Liver (tissue), 9 donors: ENCODE data around the gene UACA. TPM values are rescaled to one million over a fixed set of nuclear protein-coding genes. Genes with fewer than 3 reads are reported as not detected.

Experiments
- DNase-seq: peaks from one replicate; pipeline ENCODE4 v3.0.0-alpha.2; 2017; ENCODE audit warnings: low spot score
- H3K27ac ChIP-seq, 2 donors: one replicate each; pipeline ENCODE4 v1.7.0; 2013; ENCODE audit warnings: inconsistent platforms in 2 of 2, low read length in 2 of 2, control low read depth in 1 of 2, low read depth in 1 of 2, mild to moderate bottlenecking in 1 of 2
- H3K27me3 ChIP-seq, 4 donors: one replicate each; pipeline versions ENCODE4 v1.6.1 to v1.7.0; 2013; ENCODE audit warnings: low read length in 3 of 4, inconsistent platforms in 1 of 4, mild to moderate bottlenecking in 1 of 4, moderate library complexity in 1 of 4; ENCODE audit not compliant: control insufficient read depth in 4 of 4, insufficient read depth in 4 of 4
- H3K36me3 ChIP-seq, 4 donors: one replicate each; pipeline versions ENCODE4 v1.6.1 to v1.7.0; 2013; ENCODE audit warnings: low read length in 3 of 4, mild to moderate bottlenecking in 3 of 4, low read depth in 1 of 4, moderate library complexity in 1 of 4; ENCODE audit not compliant: control insufficient read depth in 4 of 4, insufficient read depth in 3 of 4
- H3K4me1 ChIP-seq, 4 donors: one replicate each; pipeline versions ENCODE4 v1.6.1 to v1.7.0; 2013; ENCODE audit warnings: low read length in 3 of 4, mild to moderate bottlenecking in 3 of 4, moderate library complexity in 1 of 4; ENCODE audit not compliant: control insufficient read depth in 4 of 4, insufficient read depth in 4 of 4
- H3K4me3 ChIP-seq, 3 donors: one replicate each; pipeline versions ENCODE4 v1.6.1 to v1.7.0; 2013; ENCODE audit warnings: low read length in 3 of 3, control low read depth in 1 of 3, low read depth in 1 of 3, mild to moderate bottlenecking in 1 of 3
- H3K9ac ChIP-seq, 2 donors: one replicate each; pipeline ENCODE4 v1.7.0; 2013; ENCODE audit warnings: low read length in 2 of 2, mild to moderate bottlenecking in 2 of 2, moderate library complexity in 2 of 2, control low read depth in 1 of 2, low read depth in 1 of 2
- H3K9me3 ChIP-seq, 4 donors: one replicate each; pipeline versions ENCODE4 v1.6.1 to v1.7.0; 2013; ENCODE audit warnings: low read length in 3 of 4; ENCODE audit not compliant: control insufficient read depth in 4 of 4
- EGR1 ChIP-seq, 2 donors: IDR thresholded peaks; 2 replicates each; pipeline ENCODE4 v1.6.1; 2016 to 2018; ENCODE audit warnings: antibody characterized with exemption in 2 of 2, low read depth in 2 of 2
- FOXA1 ChIP-seq: IDR thresholded peaks from 2 replicates; pipeline ENCODE4 v1.6.1; 2016; ENCODE audit warnings: antibody characterized with exemption
- FOXA2 ChIP-seq: IDR thresholded peaks from 2 replicates; pipeline ENCODE4 v1.6.1; 2016; ENCODE audit warnings: antibody characterized with exemption
- GABPA ChIP-seq, 2 donors: IDR thresholded peaks in 1 of 2; conservative IDR thresholded peaks in 1 of 2; 2 replicates each; pipeline ENCODE4 v1.6.1; 2016; ENCODE audit warnings: antibody characterized with exemption in 2 of 2, mild to moderate bottlenecking in 1 of 2, moderate library complexity in 1 of 2
- HNF4A ChIP-seq, 2 donors: conservative IDR thresholded peaks; 2 replicates each; pipeline ENCODE4 v1.6.1; 2016; ENCODE audit warnings: antibody characterized with exemption in 2 of 2, mild to moderate bottlenecking in 2 of 2
- HNF4G ChIP-seq: IDR thresholded peaks from 2 replicates; pipeline ENCODE4 v1.6.1; 2016; ENCODE audit warnings: antibody characterized with exemption
- JUND ChIP-seq, 2 donors: IDR thresholded peaks; 2 replicates each; pipeline ENCODE4 v1.6.1; 2016; ENCODE audit warnings: antibody characterized with exemption in 2 of 2
- NR2F2 ChIP-seq: IDR thresholded peaks from 2 replicates; pipeline ENCODE4 v1.6.1; 2016; ENCODE audit warnings: antibody characterized with exemption
- RAD21 ChIP-seq, 2 donors: IDR thresholded peaks; 2 replicates each; pipeline ENCODE4 v1.6.1; 2016; ENCODE audit warnings: antibody characterized with exemption in 2 of 2, mild to moderate bottlenecking in 2 of 2
- RXRA ChIP-seq, 2 donors: IDR thresholded peaks; 2 replicates each; pipeline ENCODE4 v1.6.1; 2017 to 2018; ENCODE audit warnings: antibody characterized with exemption in 2 of 2, mild to moderate bottlenecking in 1 of 2
- SP1 ChIP-seq: IDR thresholded peaks from 2 replicates; pipeline ENCODE4 v1.6.1; 2018; ENCODE audit warnings: antibody characterized with exemption, mild to moderate bottlenecking
- TAF1 ChIP-seq: conservative IDR thresholded peaks from 2 replicates; pipeline ENCODE4 v1.6.1; 2016; ENCODE audit warnings: antibody characterized with exemption, mild to moderate bottlenecking
- YY1 ChIP-seq: IDR thresholded peaks from 2 replicates; pipeline ENCODE4 v1.6.1; 2016; ENCODE audit warnings: antibody characterized with exemption, mild to moderate bottlenecking
- WGBS: extraction: QIAGEN DNeasy Blood & Tissue Kit; methylation state at CpG from one replicate; pipeline ENCODE4 v1.1.7; 2013; 5-methylcytosine and 5-hydroxymethylcytosine counted together
- polyA plus RNA-seq, 2 donors: library from polyadenylated mRNA; stranded (reverse) in 1 of 2; unstranded in 1 of 2; fragments of 200-250 nt in 1 of 2; fragments of >200 nt in 1 of 2; fragmentation: Nextera tagmentation in 1 of 2; extraction: Ambion mirVana in 1 of 2; gene quantifications; one replicate each; pipeline versions ENCODE4 v1.2.1 to v1.2.3, GENCODE V29; 2013 to 2015
- total RNA-seq, 2 donors: library from RNA; depleted of rRNA; stranded (reverse); fragments of >200 nt; gene quantifications; one replicate each; pipeline ENCODE4 v1.2.3, GENCODE V29; 2014
- TF ChIP-seq, protein P1 (sequence below): IDR thresholded peaks from 2 replicates; pipeline ENCODE4 v1.6.1; 2016; ENCODE audit warnings: antibody characterized with exemption
- TF ChIP-seq, protein P2 (sequence below): IDR thresholded peaks from 2 replicates; pipeline ENCODE4 v1.6.1; 2016; ENCODE audit warnings: antibody characterized with exemption, mild to moderate bottlenecking
- TF ChIP-seq, protein P3 (sequence below): fragments of 150-350 bp; IDR thresholded peaks from 2 replicates; pipeline ENCODE4 v1.5.1; 2017; ENCODE audit warnings: improper control_type of control experiment, low read depth, low read length; ENCODE audit not compliant: missing input control
- TF ChIP-seq, protein P4 (sequence below): IDR thresholded peaks from 2 replicates; pipeline ENCODE4 v1.6.1; 2016; ENCODE audit warnings: antibody characterized with exemption
- TF ChIP-seq, protein P5 (sequence below): IDR thresholded peaks from 2 replicates; pipeline ENCODE4 v1.6.1; 2016; ENCODE audit warnings: antibody characterized with exemption
- donor health status: healthy.
- donor health status: healthy.
- donor health status: healthy.
- donor health status: healthy.
- donor health status: healthy.

UACA gene
- total and polyA plus RNA-seq, 4 donors = 3.9 to 16.0 (median 10.0) TPM

DNA sequence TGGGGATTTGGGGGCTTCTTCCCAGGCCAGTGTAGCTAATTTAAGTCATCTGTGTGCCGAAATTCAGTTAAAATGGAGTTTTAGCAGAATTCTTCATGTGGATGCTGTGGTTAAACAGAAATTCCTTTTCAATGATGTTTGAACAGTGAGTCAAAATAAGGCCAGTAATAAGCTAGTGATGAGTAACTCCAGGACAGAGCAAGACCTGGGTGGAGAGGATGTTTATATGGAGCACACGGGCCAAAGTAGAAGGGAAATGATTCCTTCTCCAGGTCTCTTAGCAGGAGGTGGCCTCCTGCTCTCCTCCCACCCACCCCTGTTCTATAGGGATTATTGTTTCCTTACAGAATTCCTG is 31.9 kb upstream of the UACA start:
- no peak for DNase-seq
- H3K4me1 ChIP-seq = peaks cover 0 to 7% (median 6%) of the 10 kb centered on the region in 4 donors
- no peaks in the 10 kb centered on the region for H3K9me3 ChIP-seq
- H3K27ac ChIP-seq = no peak overlapping the region
- H3K9ac ChIP-seq = no peak overlapping the region
- no peaks in the 10 kb centered on the region for H3K36me3 ChIP-seq
- H3K4me3 ChIP-seq = no peak overlapping the region
- no peak for TF ChIP-seq YY1
- TF ChIP-seq, protein P1, sequence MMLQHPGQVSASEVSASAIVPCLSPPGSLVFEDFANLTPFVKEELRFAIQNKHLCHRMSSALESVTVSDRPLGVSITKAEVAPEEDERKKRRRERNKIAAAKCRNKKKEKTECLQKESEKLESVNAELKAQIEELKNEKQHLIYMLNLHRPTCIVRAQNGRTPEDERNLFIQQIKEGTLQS = no peak
- TF ChIP-seq SP1 = no peak
- TF ChIP-seq GABPA (IDR thresholded peaks at IDR 0.05 in 1 of 2, conservative IDR thresholded peaks at IDR 0.05 in 1 of 2) = no peak
- TF ChIP-seq HNF4A (conservative IDR thresholded peaks at IDR 0.05) = no peak
- TF ChIP-seq FOXA2 = no peak
- no peak for TF ChIP-seq FOXA1
- TF ChIP-seq RXRA (IDR thresholded peaks at IDR 0.05) = no peak
- TF ChIP-seq, protein P2, sequence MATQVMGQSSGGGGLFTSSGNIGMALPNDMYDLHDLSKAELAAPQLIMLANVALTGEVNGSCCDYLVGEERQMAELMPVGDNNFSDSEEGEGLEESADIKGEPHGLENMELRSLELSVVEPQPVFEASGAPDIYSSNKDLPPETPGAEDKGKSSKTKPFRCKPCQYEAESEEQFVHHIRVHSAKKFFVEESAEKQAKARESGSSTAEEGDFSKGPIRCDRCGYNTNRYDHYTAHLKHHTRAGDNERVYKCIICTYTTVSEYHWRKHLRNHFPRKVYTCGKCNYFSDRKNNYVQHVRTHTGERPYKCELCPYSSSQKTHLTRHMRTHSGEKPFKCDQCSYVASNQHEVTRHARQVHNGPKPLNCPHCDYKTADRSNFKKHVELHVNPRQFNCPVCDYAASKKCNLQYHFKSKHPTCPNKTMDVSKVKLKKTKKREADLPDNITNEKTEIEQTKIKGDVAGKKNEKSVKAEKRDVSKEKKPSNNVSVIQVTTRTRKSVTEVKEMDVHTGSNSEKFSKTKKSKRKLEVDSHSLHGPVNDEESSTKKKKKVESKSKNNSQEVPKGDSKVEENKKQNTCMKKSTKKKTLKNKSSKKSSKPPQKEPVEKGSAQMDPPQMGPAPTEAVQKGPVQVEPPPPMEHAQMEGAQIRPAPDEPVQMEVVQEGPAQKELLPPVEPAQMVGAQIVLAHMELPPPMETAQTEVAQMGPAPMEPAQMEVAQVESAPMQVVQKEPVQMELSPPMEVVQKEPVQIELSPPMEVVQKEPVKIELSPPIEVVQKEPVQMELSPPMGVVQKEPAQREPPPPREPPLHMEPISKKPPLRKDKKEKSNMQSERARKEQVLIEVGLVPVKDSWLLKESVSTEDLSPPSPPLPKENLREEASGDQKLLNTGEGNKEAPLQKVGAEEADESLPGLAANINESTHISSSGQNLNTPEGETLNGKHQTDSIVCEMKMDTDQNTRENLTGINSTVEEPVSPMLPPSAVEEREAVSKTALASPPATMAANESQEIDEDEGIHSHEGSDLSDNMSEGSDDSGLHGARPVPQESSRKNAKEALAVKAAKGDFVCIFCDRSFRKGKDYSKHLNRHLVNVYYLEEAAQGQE = no peak
- TF ChIP-seq EGR1 (IDR thresholded peaks at IDR 0.05; ENCODE audit: low read depth in 2 of 2) = no peak
- TF ChIP-seq JUND (IDR thresholded peaks at IDR 0.05) = no peak
- no peak for TF ChIP-seq HNF4G
- TF ChIP-seq, protein P3, sequence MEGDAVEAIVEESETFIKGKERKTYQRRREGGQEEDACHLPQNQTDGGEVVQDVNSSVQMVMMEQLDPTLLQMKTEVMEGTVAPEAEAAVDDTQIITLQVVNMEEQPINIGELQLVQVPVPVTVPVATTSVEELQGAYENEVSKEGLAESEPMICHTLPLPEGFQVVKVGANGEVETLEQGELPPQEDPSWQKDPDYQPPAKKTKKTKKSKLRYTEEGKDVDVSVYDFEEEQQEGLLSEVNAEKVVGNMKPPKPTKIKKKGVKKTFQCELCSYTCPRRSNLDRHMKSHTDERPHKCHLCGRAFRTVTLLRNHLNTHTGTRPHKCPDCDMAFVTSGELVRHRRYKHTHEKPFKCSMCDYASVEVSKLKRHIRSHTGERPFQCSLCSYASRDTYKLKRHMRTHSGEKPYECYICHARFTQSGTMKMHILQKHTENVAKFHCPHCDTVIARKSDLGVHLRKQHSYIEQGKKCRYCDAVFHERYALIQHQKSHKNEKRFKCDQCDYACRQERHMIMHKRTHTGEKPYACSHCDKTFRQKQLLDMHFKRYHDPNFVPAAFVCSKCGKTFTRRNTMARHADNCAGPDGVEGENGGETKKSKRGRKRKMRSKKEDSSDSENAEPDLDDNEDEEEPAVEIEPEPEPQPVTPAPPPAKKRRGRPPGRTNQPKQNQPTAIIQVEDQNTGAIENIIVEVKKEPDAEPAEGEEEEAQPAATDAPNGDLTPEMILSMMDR = no peak
- no peak for TF ChIP-seq NR2F2
- TF ChIP-seq, protein P4, sequence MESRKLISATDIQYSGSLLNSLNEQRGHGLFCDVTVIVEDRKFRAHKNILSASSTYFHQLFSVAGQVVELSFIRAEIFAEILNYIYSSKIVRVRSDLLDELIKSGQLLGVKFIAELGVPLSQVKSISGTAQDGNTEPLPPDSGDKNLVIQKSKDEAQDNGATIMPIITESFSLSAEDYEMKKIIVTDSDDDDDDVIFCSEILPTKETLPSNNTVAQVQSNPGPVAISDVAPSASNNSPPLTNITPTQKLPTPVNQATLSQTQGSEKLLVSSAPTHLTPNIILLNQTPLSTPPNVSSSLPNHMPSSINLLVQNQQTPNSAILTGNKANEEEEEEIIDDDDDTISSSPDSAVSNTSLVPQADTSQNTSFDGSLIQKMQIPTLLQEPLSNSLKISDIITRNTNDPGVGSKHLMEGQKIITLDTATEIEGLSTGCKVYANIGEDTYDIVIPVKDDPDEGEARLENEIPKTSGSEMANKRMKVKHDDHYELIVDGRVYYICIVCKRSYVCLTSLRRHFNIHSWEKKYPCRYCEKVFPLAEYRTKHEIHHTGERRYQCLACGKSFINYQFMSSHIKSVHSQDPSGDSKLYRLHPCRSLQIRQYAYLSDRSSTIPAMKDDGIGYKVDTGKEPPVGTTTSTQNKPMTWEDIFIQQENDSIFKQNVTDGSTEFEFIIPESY = no peak
- TF ChIP-seq, protein P5, sequence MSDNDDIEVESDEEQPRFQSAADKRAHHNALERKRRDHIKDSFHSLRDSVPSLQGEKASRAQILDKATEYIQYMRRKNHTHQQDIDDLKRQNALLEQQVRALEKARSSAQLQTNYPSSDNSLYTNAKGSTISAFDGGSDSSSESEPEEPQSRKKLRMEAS = no peak
- no peak for TF ChIP-seq RAD21 (IDR thresholded peaks at IDR 0.05)
- no peak for TF ChIP-seq TAF1
- WGBS = 82% methylated on average over 2 of the region's 2 CpGs
- no peaks in the 10 kb centered on the region for H3K27me3 ChIP-seq
